GM12878 (cell line): ENCODE results near the gene IFITM1. TPM values are rescaled to one million over a fixed set of nuclear protein-coding genes. Genes with fewer than 3 reads are reported as not detected.

ENCODE experiments used
- ATAC-seq: fragments of 200-7000 bp; cut with Tn5 transposase; 3 replicates; pipeline ENCODE4 v1.9.1; 2020; ENCODE audit warnings: mild to moderate bottlenecking, moderate library complexity
- BruUV-seq: library from RNA; stranded (reverse); fragments of 400-500 nt; replicated peaks from 2 replicates; lab custom pipeline; 2021; lab: Mats Ljungman, UMichigan
- CTCF ChIA-PET: fragments of 300-600 bp; sonication (Branson Sonifier 250); formaldehyde crosslinking; extraction: SDS; loops from one replicate; lab custom pipeline; 2021; ENCODE audit warnings: inconsistent platforms; lab: Yijun Ruan, JAX
- POLR2A ChIA-PET: fragments of 350-600 bp; formaldehyde crosslinking; extraction: SDS; loops from one replicate; lab custom pipeline; 2021; ENCODE audit warnings: inconsistent platforms; lab: Charles Lee
- RAD21 ChIA-PET: fragments of 300-600 bp; sonication (Branson Sonifier 250); formaldehyde crosslinking; loops from one replicate; lab custom pipeline; 2023; ENCODE audit warnings: antibody characterized with exemption; ENCODE audit not compliant: unreplicated experiment; lab: Charles Lee
- SMC1A ChIA-PET: fragments of 300-600 bp; sonication (Branson Sonifier 250); formaldehyde crosslinking; loops from one replicate; lab custom pipeline; 2023; ENCODE audit not compliant: unreplicated experiment, uncharacterized antibody; lab: Charles Lee
- DNase-seq: peaks from one replicate; pipeline ENCODE4 v3.0.0-alpha.2; 2011; ENCODE audit warnings: low read depth, low spot score
- FAIRE-seq: peaks from 3 replicates; lab custom pipeline; 2011; peaks lifted over from hg19 to GRCh38; lab: Jason Lieb, UNC
- H2AFZ ChIP-seq: 2 replicates; pipeline ENCODE4 v1.6.0; 2011; ENCODE audit warnings: low read depth, low read length, control low read depth; ENCODE audit not compliant: control insufficient read depth
- H3K27ac ChIP-seq: 2 replicates; pipeline ENCODE4 v1.5.1; 2011; ENCODE audit warnings: control low read depth; ENCODE audit not compliant: control insufficient read depth, insufficient read depth
- H3K27me3 ChIP-seq, 2 experiments: replicated peaks in 1 of 2; 2 replicates each; pipeline versions ENCODE4 v1.6.0 to v1.6.1; 2011; ENCODE audit warnings: low read length in 1 of 2; ENCODE audit not compliant: control insufficient read depth in 2 of 2, insufficient read depth in 2 of 2
- H3K36me3 ChIP-seq, 2 experiments: 2 replicates each; pipeline ENCODE4 v1.5.1; 2011; ENCODE audit warnings: low read length in 1 of 2; ENCODE audit not compliant: control insufficient read depth in 2 of 2, insufficient read depth in 2 of 2
- H3K4me1 ChIP-seq: 2 replicates; pipeline ENCODE4 v1.6.1; 2011; ENCODE audit warnings: mild to moderate bottlenecking, low read length, moderate library complexity, mixed read lengths; ENCODE audit not compliant: control insufficient read depth, insufficient read depth
- H3K4me2 ChIP-seq: 2 replicates; pipeline ENCODE4 v1.6.0; 2011; ENCODE audit warnings: control low read depth; ENCODE audit not compliant: control insufficient read depth, insufficient read depth
- H3K4me3 ChIP-seq: fragments of 200-600 bp; sonication (generic); 2 replicates; pipeline ENCODE4 v1.5.1; 2016
- H3K79me2 ChIP-seq: 2 replicates; pipeline ENCODE4 v1.6.0; 2011; ENCODE audit warnings: low read length; ENCODE audit not compliant: control insufficient read depth, insufficient read depth
- H3K9ac ChIP-seq: 2 replicates; pipeline ENCODE4 v1.8.0; 2011; ENCODE audit warnings: low read length, control low read depth, mixed read lengths; ENCODE audit not compliant: control insufficient read depth, insufficient read depth
- H3K9me3 ChIP-seq: replicated peaks from 3 replicates; pipeline ENCODE4 v1.5.1; 2011; ENCODE audit warnings: mild to moderate bottlenecking, low read length; ENCODE audit not compliant: control insufficient read depth, insufficient read depth
- H4K20me1 ChIP-seq: 2 replicates; pipeline ENCODE4 v1.6.0; 2011; ENCODE audit not compliant: control insufficient read depth, insufficient read depth
- ASH2L ChIP-seq: fragments of 300-600, 200-600 bp; sonication (generic); IDR thresholded peaks from 2 replicates; pipeline ENCODE4 v1.6.1; 2017; ENCODE audit warnings: low read depth, mild to moderate bottlenecking, borderline replicate concordance
- CBFB ChIP-seq: IDR thresholded peaks from 2 replicates; pipeline ENCODE4 v1.6.1; 2016; ENCODE audit warnings: antibody characterized with exemption, low read depth
- CHD2 ChIP-seq: IDR thresholded peaks from 2 replicates; pipeline ENCODE4 v1.6.1; 2011; ENCODE audit warnings: low read depth, low read length, improper control_type of control experiment, borderline replicate concordance
- EZH2 ChIP-seq: IDR thresholded peaks from 2 replicates; pipeline ENCODE4 v1.6.1; 2012; ENCODE audit warnings: low read depth, mild to moderate bottlenecking, control low read depth, inconsistent platforms, low read length, borderline replicate concordance; ENCODE audit not compliant: control insufficient read depth
- IKZF1 ChIP-seq: fragments of 450-650 bp; conservative IDR thresholded peaks from 2 replicates; pipeline ENCODE4 v1.6.1; 2017; ENCODE audit warnings: antibody characterized with exemption, mild to moderate bottlenecking
- KDM1A ChIP-seq: fragments of 200-600 bp; sonication (generic); IDR thresholded peaks from 2 replicates; pipeline ENCODE4 v1.6.1; 2016; ENCODE audit warnings: borderline replicate concordance
- NR2F1 ChIP-seq: fragments of 450-650 bp; conservative IDR thresholded peaks from 2 replicates; pipeline ENCODE4 v1.6.1; 2017; ENCODE audit warnings: mild to moderate bottlenecking
- RAD51 ChIP-seq: fragments of 450-650 bp; IDR thresholded peaks from 2 replicates; pipeline ENCODE4 v1.6.1; 2016; ENCODE audit warnings: moderate library complexity, mild to moderate bottlenecking, inconsistent platforms
- SIX5 ChIP-seq: IDR thresholded peaks from 2 replicates; pipeline ENCODE4 v1.6.1; 2011; ENCODE audit warnings: mild to moderate bottlenecking, low read depth, low read length, moderate library complexity; ENCODE audit not compliant: severe bottlenecking
- SPI1 ChIP-seq: IDR thresholded peaks from 2 replicates; pipeline ENCODE4 v1.6.1; 2011; ENCODE audit warnings: low read depth, mild to moderate bottlenecking, low read length, moderate library complexity, borderline replicate concordance; ENCODE audit not compliant: insufficient read depth
- STAT1 ChIP-seq: fragments of 450-650 bp; conservative IDR thresholded peaks from 2 replicates; pipeline ENCODE4 v1.6.1; 2014; ENCODE audit warnings: antibody characterized with exemption, mild to moderate bottlenecking
- SUPT20H ChIP-seq: IDR thresholded peaks from 2 replicates; pipeline ENCODE4 v1.6.1; 2011; ENCODE audit warnings: low read depth, mild to moderate bottlenecking, low read length, moderate library complexity, borderline replicate concordance; ENCODE audit not compliant: control insufficient read depth
- TBL1XR1 ChIP-seq: IDR thresholded peaks from 2 replicates; pipeline ENCODE4 v1.6.1; 2012; ENCODE audit warnings: low read depth, low read length, improper control_type of control experiment
- TCF3 ChIP-seq: IDR thresholded peaks from 2 replicates; pipeline ENCODE4 v1.6.1; 2012; ENCODE audit warnings: low read depth, mild to moderate bottlenecking, low read length, borderline replicate concordance; ENCODE audit not compliant: insufficient read depth
- USF2 ChIP-seq: IDR thresholded peaks from 2 replicates; pipeline ENCODE4 v1.6.1; 2011; ENCODE audit warnings: low read depth, low read length, improper control_type of control experiment, borderline replicate concordance
- WRNIP1 ChIP-seq: IDR thresholded peaks from 2 replicates; pipeline ENCODE4 v1.6.1; 2011; ENCODE audit warnings: low read depth, low read length, improper control_type of control experiment, borderline replicate concordance
- ZNF592 ChIP-seq: fragments of 450-650 bp; IDR thresholded peaks from 2 replicates; pipeline ENCODE4 v1.6.1; 2017; ENCODE audit warnings: mild to moderate bottlenecking, moderate library complexity
- WGBS: methylation state at CpG from one replicate; pipeline ENCODE4 v1.1.6; 2016; ENCODE audit warnings: low lambda C conversion rate; ENCODE audit not compliant: insufficient replicate concordance, insufficient coverage; ENCODE audit errors: missing lambda C conversion rate; 5-methylcytosine and 5-hydroxymethylcytosine counted together
- in situ Hi-C: fragments of 300-500 bp; cut with MboI; formaldehyde crosslinking; loops from 9 replicates; pipeline ENCODE4 v1.14.3; 2018; ENCODE audit warnings: mixed read lengths
- intact Hi-C: fragments of 100-400 bp; cut with micrococcal nuclease; formaldehyde crosslinking; loops from one replicate; pipeline ENCODE4 v1.14.2; 2022; ENCODE audit not compliant: unreplicated experiment
- polyA plus RNA-seq, 11 experiments: library from polyadenylated mRNA; depleted of rRNA in 4 of 11; unstranded in 6 of 11; stranded (reverse) in 5 of 11; fragments of >200 nt; fragmentation: Nextera tagmentation in 4 of 11; fragmentation: Illumina TruSeq in 1 of 11; extraction: Ambion mirVana in 4 of 11; extraction: Trizol in 1 of 11; gene quantifications; 1 replicate in 1 of 11; 2 replicates in 10 of 11; pipeline versions ENCODE4 v1.2.1 to v1.2.3, GENCODE V29; 2011 to 2016; ENCODE audit warnings: inconsistent platforms in 2 of 11, missing spikeins in 2 of 11, low read depth in 1 of 11
- total RNA-seq, 4 experiments: library from RNA; depleted of rRNA in 3 of 4; stranded (reverse); fragments of >200 nt in 3 of 4; fragmentation: Illumina TruSeq in 1 of 4; extraction: Trizol in 1 of 4; gene quantifications; 2 replicates each; pipeline versions ENCODE4 v1.2.1 to v1.2.3, GENCODE V29; 2013 to 2021

The IFITM1 gene
- total and polyA plus RNA-seq, 10 of the 15 experiments (the other 5 are each of a cell fraction or from before 2014, with no cell fraction given), result 396 to 2,788 (median 607) TPM

- TF ChIP-seq TBL1XR1, result no peak
- TF ChIP-seq RAD51, result no peak
- no peak for TF ChIP-seq WRNIP1
- no peak for TF ChIP-seq SIX5
- no peak for TF ChIP-seq NR2F1
- no peak for TF ChIP-seq EZH2
- TF ChIP-seq CHD2, result no peak
- TF ChIP-seq TCF3, result no peak
- no peak for TF ChIP-seq KDM1A
- TF ChIP-seq, all 136 proteins: peak for 0
Observed at GRCh38 chr11:331358-332060, 17.7 kb downstream of the IFITM1 start (continued).

GRCh38 chr11:332651-333480, 19.0 kb downstream of the IFITM1 start:
- FAIRE-seq (no peak), ATAC-seq (no peak), DNase-seq (no peak)
- Histone ChIP-seq H3K4me3 (no peak overlapping the region), H3K9ac (no peak overlapping the region), H3K36me3 (no peaks in the 10 kb centered on the region), H4K20me1 (no peaks in the 10 kb centered on the region), H3K27ac (no peak overlapping the region), H3K79me2 (no peaks in the 10 kb centered on the region), H2AFZ (no peak overlapping the region), H3K27me3 (no peaks in the 10 kb centered on the region), H3K4me2 (no peak overlapping the region), H3K9me3 (peaks cover 5% of the 10 kb centered on the region; the same call in 2 of the 3 replicates), H3K4me1 (peaks cover 32% of the 10 kb centered on the region)
- in situ Hi-C loops, result no loop called here
- 75% methylated on average over 23 of the region's 23 CpGs for WGBS
- no TSS peak for BruUV-seq
- SMC1A ChIA-PET, result no interaction called here
- intact Hi-C loops, result no loop called here
- RAD21 ChIA-PET, result no interaction called here
- CTCF ChIA-PET, result interaction anchor here (1.0 to 2.5 kb wide), 3 partner anchors 15 to 22 kb away, joined by 3 to 13 read pairs (median 4); no protein-coding TSS in a partner anchor
- POLR2A ChIA-PET, result interaction anchor here (0.6 to 6.0 kb wide), 2 partner anchors 14 to 31 kb away, joined by 4 to 67 read pairs; no protein-coding TSS in a partner anchor
- TF ChIP-seq IKZF1 (no peak), SPI1 (no peak), ZNF592 (no peak), ASH2L (no peak), CBFB (no peak), USF2 (no peak), STAT1 (no peak), SUPT20H (no peak)
